ENCODE measurements around the gene DSCAML1.

DNA sequence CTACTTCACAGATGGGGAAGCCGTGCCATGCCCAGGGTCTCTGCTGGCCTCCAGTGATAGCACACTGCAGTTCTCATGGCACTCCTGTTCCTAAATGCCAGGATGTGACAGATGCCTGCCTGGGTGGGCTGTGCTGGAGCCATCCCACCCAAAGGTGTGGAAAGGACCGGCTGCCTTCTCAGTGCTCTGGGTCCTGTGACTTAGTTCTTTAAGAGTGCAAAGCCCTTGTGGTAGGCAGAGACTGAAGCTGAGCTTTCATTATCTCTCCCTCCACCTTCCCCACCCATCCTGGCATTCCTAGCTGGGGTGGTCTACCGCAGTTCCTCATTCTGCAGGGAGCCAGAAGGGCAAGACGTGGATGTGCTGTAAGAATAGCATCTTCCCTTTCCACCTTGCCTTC is 319.3 kb downstream of the DSCAML1 start:
- TF ChIP-seq, protein P1, sequence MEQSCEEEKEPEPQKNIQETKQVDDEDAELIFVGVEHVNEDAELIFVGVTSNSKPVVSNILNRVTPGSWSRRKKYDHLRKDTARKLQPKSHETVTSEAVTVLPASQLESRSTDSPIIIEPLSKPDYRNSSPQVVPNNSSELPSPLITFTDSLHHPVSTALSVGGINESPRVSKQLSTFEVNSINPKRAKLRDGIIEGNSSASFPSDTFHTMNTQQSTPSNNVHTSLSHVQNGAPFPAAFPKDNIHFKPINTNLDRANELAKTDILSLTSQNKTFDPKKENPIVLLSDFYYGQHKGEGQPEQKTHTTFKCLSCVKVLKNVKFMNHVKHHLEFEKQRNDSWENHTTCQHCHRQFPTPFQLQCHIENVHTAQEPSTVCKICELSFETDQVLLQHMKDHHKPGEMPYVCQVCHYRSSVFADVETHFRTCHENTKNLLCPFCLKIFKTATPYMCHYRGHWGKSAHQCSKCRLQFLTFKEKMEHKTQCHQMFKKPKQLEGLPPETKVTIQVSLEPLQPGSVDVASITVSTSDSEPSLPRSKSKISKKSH (CRISPR knock-in tag; IDR thresholded peaks at IDR 0.05), result no peak
- TF ChIP-seq BRCA1 (IDR thresholded peaks at IDR 0.05) (no peak), BRCA1 (CRISPR knock-in tag; IDR thresholded peaks at IDR 0.05) (no peak), ZNF431 (CRISPR knock-in tag; IDR thresholded peaks at IDR 0.05) (no peak), RAD21 (CRISPR knock-in tag; conservative IDR thresholded peaks at IDR 0.05 in 1 of 2, IDR thresholded peaks at IDR 0.05 in 1 of 2) (no peak), TBP (optimal IDR thresholded peaks at IDR 0.05; ENCODE audit: low read depth, low read length) (no peak), RFX5 (IDR thresholded peaks at IDR 0.05; ENCODE audit: low read depth, low read length) (no peak), IRF2 (CRISPR knock-in tag; IDR thresholded peaks at IDR 0.05) (no peak), SNIP1 (IDR thresholded peaks at IDR 0.05; ENCODE audit: low read depth) (no peak)

All from K562 (cell line).